HL-60 (cell line): Measurements from ENCODE around the gene CYP17A1.

ENCODE experiments used
- DNase-seq, 2 experiments: peaks; one replicate each; pipeline ENCODE4 v3.0.0-alpha.2; 2010 to 2020; ENCODE audit warnings: low read depth in 1 of 2, low spot score in 1 of 2
- H3K27ac ChIP-seq: fragments of 250-450 bp; sonication (Bioruptor Pico); replicated peaks from 2 replicates; pipeline ENCODE4 v1.5.1; 2020; ENCODE audit warnings: mild to moderate bottlenecking, moderate library complexity
- H3K27me3 ChIP-seq: fragments of 250-450 bp; sonication (Bioruptor Pico); 2 replicates; pipeline ENCODE4 v1.5.1; 2021; ENCODE audit warnings: mild to moderate bottlenecking, moderate library complexity; ENCODE audit not compliant: insufficient read depth, poor library complexity, severe bottlenecking
- H3K4me3 ChIP-seq: replicated peaks from 2 replicates; pipeline ENCODE4 v1.5.1; 2011; ENCODE audit warnings: mild to moderate bottlenecking, control low read depth, low read length; ENCODE audit not compliant: insufficient read depth
- CTCF ChIP-seq: IDR thresholded peaks from one replicate; pipeline ENCODE4 v1.5.1; 2011; ENCODE audit warnings: low read length, control low read depth, inconsistent platforms; ENCODE audit not compliant: insufficient read depth
- GABPA ChIP-seq: IDR thresholded peaks from 2 replicates; pipeline ENCODE4 v1.6.1; 2012; ENCODE audit warnings: low read depth
- POLR2AphosphoS5 ChIP-seq: IDR thresholded peaks from 2 replicates; pipeline ENCODE4 v1.6.1; 2012; ENCODE audit warnings: low read depth
- REST ChIP-seq: IDR thresholded peaks from 2 replicates; pipeline ENCODE4 v1.6.1; 2012; ENCODE audit warnings: low read depth; ENCODE audit not compliant: insufficient replicate concordance
- SPI1 ChIP-seq: IDR thresholded peaks from 2 replicates; pipeline ENCODE4 v1.6.1; 2012; ENCODE audit warnings: low read depth, mild to moderate bottlenecking, borderline replicate concordance

CYP17A1 gene

GRCh38 chr10:102796407-102797176 is 40.6 kb downstream of the CYP17A1 start:
- H3K27ac ChIP-seq: peak overlapping the region; percentile 76

GRCh38 chr10:102795453-102796406 is 41.5 kb downstream of the CYP17A1 start:
- Histone ChIP-seq H3K4me3 (no peak overlapping the region), H3K27ac (peak overlapping the region; percentile 76), H3K27me3 (no peaks in the 10 kb centered on the region)
- TF ChIP-seq SPI1 (no peak; the same call in 1 of the 2 replicates), POLR2AphosphoS5 (no peak), REST (no peak), GABPA (no peak), CTCF (no peak)
- peak in 1 of 2 experiments; percentile 59 for DNase-seq

More at GRCh38 chr10:102796407-102797176, 40.6 kb downstream of the CYP17A1 start:
- peak; percentile 56 to 92 for DNase-seq
- Histone ChIP-seq H3K27me3 (no peaks in the 10 kb centered on the region), H3K4me3 (peak overlapping the region; percentile 10; the same call in 1 of the 2 replicates)
- no peak for TF ChIP-seq CTCF
- no peak for TF ChIP-seq SPI1
- peak; percentile 15 for TF ChIP-seq REST
- peak; percentile 82; the same call in 1 of the 2 replicates for TF ChIP-seq POLR2AphosphoS5

DNA sequence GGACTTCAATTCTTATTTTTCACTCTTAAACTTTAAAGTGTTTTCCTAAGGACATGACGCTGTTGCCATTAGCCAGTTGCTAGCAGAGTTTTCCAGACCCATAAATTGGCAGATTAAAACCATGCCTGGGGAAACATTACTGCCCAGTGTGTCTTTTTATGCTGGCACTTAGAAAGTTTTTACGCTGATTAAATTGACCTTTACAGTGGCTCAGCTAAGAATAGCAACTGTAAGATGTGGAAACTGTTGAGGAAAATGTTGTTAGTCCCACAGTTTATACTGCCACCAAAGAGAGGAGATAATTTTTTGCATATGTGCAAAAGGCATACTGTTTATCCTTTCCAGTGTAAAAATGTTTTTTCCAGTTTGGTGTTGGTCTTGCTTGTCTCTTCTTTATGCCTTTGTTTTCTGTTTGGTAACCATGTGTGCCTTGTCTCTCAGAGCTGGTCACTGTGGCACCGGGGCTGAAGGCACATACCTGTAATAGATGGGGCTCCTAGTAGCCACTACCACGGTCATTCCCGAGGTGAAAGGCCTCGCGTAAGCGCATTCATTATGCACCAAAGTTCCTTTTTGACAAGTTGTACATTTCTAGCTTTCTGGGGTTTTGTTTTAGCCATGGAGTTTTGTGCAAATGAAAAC is 45.3 kb downstream of the CYP17A1 start:
- TF ChIP-seq POLR2AphosphoS5: no peak
- no peak for DNase-seq
- no peak overlapping the region for H3K4me3 ChIP-seq
- H3K27me3 ChIP-seq: no peaks in the 10 kb centered on the region
- H3K27ac ChIP-seq: no peak overlapping the region

- DNase-seq: peak in 1 of 2 experiments; percentile 73
- Histone ChIP-seq H3K4me3 (no peak overlapping the region), H3K27me3 (no peaks in the 10 kb centered on the region), H3K27ac (peak overlapping the region; percentile 55)
- TF ChIP-seq CTCF (no peak), SPI1 (peak; percentile 7; the same call in 1 of the 2 replicates), POLR2AphosphoS5 (no peak)
These were observed 51.4 kb downstream of the CYP17A1 start for GRCh38 chr10:102785818-102786217.
